Liver (tissue), 9 donors: ENCODE data around the gene LUC7L3. TPM values are rescaled to one million over a fixed set of nuclear protein-coding genes. Genes with fewer than 3 reads are reported as not detected.

Source experiments
- DNase-seq: peaks from one replicate; pipeline ENCODE4 v3.0.0-alpha.2; 2017; ENCODE audit warnings: low spot score
- H3K27ac ChIP-seq, 2 donors: one replicate each; pipeline ENCODE4 v1.7.0; 2013; ENCODE audit warnings: inconsistent platforms in 2 of 2, low read length in 2 of 2, control low read depth in 1 of 2, low read depth in 1 of 2, mild to moderate bottlenecking in 1 of 2
- H3K27me3 ChIP-seq, 4 donors: one replicate each; pipeline versions ENCODE4 v1.6.1 to v1.7.0; 2013; ENCODE audit warnings: low read length in 3 of 4, inconsistent platforms in 1 of 4, mild to moderate bottlenecking in 1 of 4, moderate library complexity in 1 of 4; ENCODE audit not compliant: control insufficient read depth in 4 of 4, insufficient read depth in 4 of 4
- H3K36me3 ChIP-seq, 4 donors: one replicate each; pipeline versions ENCODE4 v1.6.1 to v1.7.0; 2013; ENCODE audit warnings: low read length in 3 of 4, mild to moderate bottlenecking in 3 of 4, low read depth in 1 of 4, moderate library complexity in 1 of 4; ENCODE audit not compliant: control insufficient read depth in 4 of 4, insufficient read depth in 3 of 4
- H3K4me1 ChIP-seq, 4 donors: one replicate each; pipeline versions ENCODE4 v1.6.1 to v1.7.0; 2013; ENCODE audit warnings: low read length in 3 of 4, mild to moderate bottlenecking in 3 of 4, moderate library complexity in 1 of 4; ENCODE audit not compliant: control insufficient read depth in 4 of 4, insufficient read depth in 4 of 4
- H3K4me3 ChIP-seq, 3 donors: one replicate each; pipeline versions ENCODE4 v1.6.1 to v1.7.0; 2013; ENCODE audit warnings: low read length in 3 of 3, control low read depth in 1 of 3, low read depth in 1 of 3, mild to moderate bottlenecking in 1 of 3
- H3K9ac ChIP-seq, 2 donors: one replicate each; pipeline ENCODE4 v1.7.0; 2013; ENCODE audit warnings: low read length in 2 of 2, mild to moderate bottlenecking in 2 of 2, moderate library complexity in 2 of 2, control low read depth in 1 of 2, low read depth in 1 of 2
- H3K9me3 ChIP-seq, 4 donors: one replicate each; pipeline versions ENCODE4 v1.6.1 to v1.7.0; 2013; ENCODE audit warnings: low read length in 3 of 4; ENCODE audit not compliant: control insufficient read depth in 4 of 4
- CTCF ChIP-seq: fragments of 150-350 bp; IDR thresholded peaks from 2 replicates; pipeline ENCODE4 v1.5.1; 2017; ENCODE audit warnings: improper control_type of control experiment, low read depth, low read length; ENCODE audit not compliant: missing input control
- EGR1 ChIP-seq, 2 donors: IDR thresholded peaks; 2 replicates each; pipeline ENCODE4 v1.6.1; 2016 to 2018; ENCODE audit warnings: antibody characterized with exemption in 2 of 2, low read depth in 2 of 2
- FOXA1 ChIP-seq: IDR thresholded peaks from 2 replicates; pipeline ENCODE4 v1.6.1; 2016; ENCODE audit warnings: antibody characterized with exemption
- FOXA2 ChIP-seq: IDR thresholded peaks from 2 replicates; pipeline ENCODE4 v1.6.1; 2016; ENCODE audit warnings: antibody characterized with exemption
- GABPA ChIP-seq, 2 donors: IDR thresholded peaks in 1 of 2; conservative IDR thresholded peaks in 1 of 2; 2 replicates each; pipeline ENCODE4 v1.6.1; 2016; ENCODE audit warnings: antibody characterized with exemption in 2 of 2, mild to moderate bottlenecking in 1 of 2, moderate library complexity in 1 of 2
- HNF4A ChIP-seq, 2 donors: conservative IDR thresholded peaks; 2 replicates each; pipeline ENCODE4 v1.6.1; 2016; ENCODE audit warnings: antibody characterized with exemption in 2 of 2, mild to moderate bottlenecking in 2 of 2
- HNF4G ChIP-seq: IDR thresholded peaks from 2 replicates; pipeline ENCODE4 v1.6.1; 2016; ENCODE audit warnings: antibody characterized with exemption
- JUND ChIP-seq, 2 donors: IDR thresholded peaks; 2 replicates each; pipeline ENCODE4 v1.6.1; 2016; ENCODE audit warnings: antibody characterized with exemption in 2 of 2
- RAD21 ChIP-seq, 2 donors: IDR thresholded peaks; 2 replicates each; pipeline ENCODE4 v1.6.1; 2016; ENCODE audit warnings: antibody characterized with exemption in 2 of 2, mild to moderate bottlenecking in 2 of 2
- RXRA ChIP-seq, 2 donors: IDR thresholded peaks; 2 replicates each; pipeline ENCODE4 v1.6.1; 2017 to 2018; ENCODE audit warnings: antibody characterized with exemption in 2 of 2, mild to moderate bottlenecking in 1 of 2
- SP1 ChIP-seq: IDR thresholded peaks from 2 replicates; pipeline ENCODE4 v1.6.1; 2018; ENCODE audit warnings: antibody characterized with exemption, mild to moderate bottlenecking
- TAF1 ChIP-seq: conservative IDR thresholded peaks from 2 replicates; pipeline ENCODE4 v1.6.1; 2016; ENCODE audit warnings: antibody characterized with exemption, mild to moderate bottlenecking
- ZBTB33 ChIP-seq: IDR thresholded peaks from 2 replicates; pipeline ENCODE4 v1.6.1; 2016; ENCODE audit warnings: antibody characterized with exemption
- WGBS: extraction: QIAGEN DNeasy Blood & Tissue Kit; methylation state at CpG from one replicate; pipeline ENCODE4 v1.1.7; 2013; 5-methylcytosine and 5-hydroxymethylcytosine counted together
- polyA plus RNA-seq, 2 donors: library from polyadenylated mRNA; stranded (reverse) in 1 of 2; unstranded in 1 of 2; fragments of 200-250 nt in 1 of 2; fragments of >200 nt in 1 of 2; fragmentation: Nextera tagmentation in 1 of 2; extraction: Ambion mirVana in 1 of 2; gene quantifications; one replicate each; pipeline versions ENCODE4 v1.2.1 to v1.2.3, GENCODE V29; 2013 to 2015
- total RNA-seq, 2 donors: library from RNA; depleted of rRNA; stranded (reverse); fragments of >200 nt; gene quantifications; one replicate each; pipeline ENCODE4 v1.2.3, GENCODE V29; 2014
- TF ChIP-seq, protein P1 (sequence below): IDR thresholded peaks from 2 replicates; pipeline ENCODE4 v1.6.1; 2016; ENCODE audit warnings: antibody characterized with exemption, mild to moderate bottlenecking
- TF ChIP-seq, protein P2 (sequence below): IDR thresholded peaks from 2 replicates; pipeline ENCODE4 v1.6.1; 2016; ENCODE audit warnings: antibody characterized with exemption
- TF ChIP-seq, protein P3 (sequence below): IDR thresholded peaks from 2 replicates; pipeline ENCODE4 v1.6.1; 2016; ENCODE audit warnings: antibody characterized with exemption
- donor health status: healthy.
- donor health status: healthy.
- donor health status: healthy.
- donor health status: healthy.
- donor health status: healthy.

LUC7L3 gene
- total and polyA plus RNA-seq, 4 donors = 15.5 to 126 (median 26.2) TPM

GRCh38 chr17:50762177-50762576, 42.8 kb downstream of the LUC7L3 start:
- TF ChIP-seq TAF1 (no peak), HNF4A (conservative IDR thresholded peaks at IDR 0.05) (no peak), HNF4G (no peak), CTCF (no peak), SP1 (no peak), ZBTB33 (no peak), JUND (IDR thresholded peaks at IDR 0.05) (no peak), EGR1 (IDR thresholded peaks at IDR 0.05; ENCODE audit: low read depth in 2 of 2) (no peak), RAD21 (IDR thresholded peaks at IDR 0.05) (no peak), FOXA1 (no peak), GABPA (IDR thresholded peaks at IDR 0.05 in 1 of 2, conservative IDR thresholded peaks at IDR 0.05 in 1 of 2) (no peak)
- TF ChIP-seq, protein P1, sequence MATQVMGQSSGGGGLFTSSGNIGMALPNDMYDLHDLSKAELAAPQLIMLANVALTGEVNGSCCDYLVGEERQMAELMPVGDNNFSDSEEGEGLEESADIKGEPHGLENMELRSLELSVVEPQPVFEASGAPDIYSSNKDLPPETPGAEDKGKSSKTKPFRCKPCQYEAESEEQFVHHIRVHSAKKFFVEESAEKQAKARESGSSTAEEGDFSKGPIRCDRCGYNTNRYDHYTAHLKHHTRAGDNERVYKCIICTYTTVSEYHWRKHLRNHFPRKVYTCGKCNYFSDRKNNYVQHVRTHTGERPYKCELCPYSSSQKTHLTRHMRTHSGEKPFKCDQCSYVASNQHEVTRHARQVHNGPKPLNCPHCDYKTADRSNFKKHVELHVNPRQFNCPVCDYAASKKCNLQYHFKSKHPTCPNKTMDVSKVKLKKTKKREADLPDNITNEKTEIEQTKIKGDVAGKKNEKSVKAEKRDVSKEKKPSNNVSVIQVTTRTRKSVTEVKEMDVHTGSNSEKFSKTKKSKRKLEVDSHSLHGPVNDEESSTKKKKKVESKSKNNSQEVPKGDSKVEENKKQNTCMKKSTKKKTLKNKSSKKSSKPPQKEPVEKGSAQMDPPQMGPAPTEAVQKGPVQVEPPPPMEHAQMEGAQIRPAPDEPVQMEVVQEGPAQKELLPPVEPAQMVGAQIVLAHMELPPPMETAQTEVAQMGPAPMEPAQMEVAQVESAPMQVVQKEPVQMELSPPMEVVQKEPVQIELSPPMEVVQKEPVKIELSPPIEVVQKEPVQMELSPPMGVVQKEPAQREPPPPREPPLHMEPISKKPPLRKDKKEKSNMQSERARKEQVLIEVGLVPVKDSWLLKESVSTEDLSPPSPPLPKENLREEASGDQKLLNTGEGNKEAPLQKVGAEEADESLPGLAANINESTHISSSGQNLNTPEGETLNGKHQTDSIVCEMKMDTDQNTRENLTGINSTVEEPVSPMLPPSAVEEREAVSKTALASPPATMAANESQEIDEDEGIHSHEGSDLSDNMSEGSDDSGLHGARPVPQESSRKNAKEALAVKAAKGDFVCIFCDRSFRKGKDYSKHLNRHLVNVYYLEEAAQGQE = no peak
- TF ChIP-seq, protein P2, sequence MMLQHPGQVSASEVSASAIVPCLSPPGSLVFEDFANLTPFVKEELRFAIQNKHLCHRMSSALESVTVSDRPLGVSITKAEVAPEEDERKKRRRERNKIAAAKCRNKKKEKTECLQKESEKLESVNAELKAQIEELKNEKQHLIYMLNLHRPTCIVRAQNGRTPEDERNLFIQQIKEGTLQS = no peak
- Histone ChIP-seq H3K27ac (no peak overlapping the region), H3K4me1 (peaks cover 10 to 46% (median 39%) of the 10 kb centered on the region in 4 donors), H3K36me3 (no peaks in the 10 kb centered on the region), H3K9ac (no peak overlapping the region), H3K27me3 (no peaks in the 10 kb centered on the region), H3K4me3 (no peak overlapping the region), H3K9me3 (no peaks in the 10 kb centered on the region)
- no peak for DNase-seq
- 93% methylated on average over 2 of the region's 2 CpGs for WGBS

DNA sequence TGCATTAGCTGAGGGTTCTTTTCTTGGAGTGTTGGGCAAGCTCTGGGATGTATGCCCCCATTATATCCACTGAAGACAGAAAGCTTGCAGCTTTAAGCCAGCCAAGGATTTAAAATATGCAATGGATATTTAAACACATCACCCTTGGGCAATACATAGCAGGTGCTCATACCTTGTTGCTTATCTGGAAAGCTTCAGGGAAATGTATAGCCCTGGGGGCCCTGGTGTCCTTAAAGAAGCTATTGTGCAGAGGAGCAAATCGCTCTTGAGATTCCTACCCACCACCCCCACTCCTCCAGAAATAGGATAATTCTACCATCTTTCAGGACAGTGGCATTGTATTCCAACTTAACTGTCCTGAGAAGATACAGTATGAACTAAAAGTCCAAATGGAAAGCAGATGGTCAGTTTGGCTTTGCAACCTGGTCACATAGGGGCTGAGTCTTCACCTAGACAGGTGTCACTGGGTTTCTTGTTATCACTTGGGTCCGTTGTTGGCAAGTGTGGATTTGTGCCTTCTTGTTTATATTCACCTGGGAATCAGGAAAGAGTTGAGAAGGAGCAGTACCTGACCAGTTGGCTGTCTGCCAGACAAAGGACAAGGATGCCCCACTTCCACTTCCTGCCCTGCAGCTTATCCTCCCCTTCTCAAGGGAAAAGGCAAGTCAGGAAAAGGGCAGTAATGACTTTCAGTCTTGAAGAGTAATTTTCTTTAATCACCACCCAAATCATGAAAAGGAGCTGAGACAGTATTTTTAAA, 44.5 kb downstream of the LUC7L3 start:
- WGBS = 47% methylated on average over 2 of the region's 2 CpGs
- H3K4me1 ChIP-seq = peaks cover 10 to 54% (median 41%) of the 10 kb centered on the region in 4 donors
- no peak overlapping the region for H3K4me3 ChIP-seq
- DNase-seq = no peak
- no peaks in the 10 kb centered on the region for H3K27me3 ChIP-seq
- H3K27ac ChIP-seq = peak overlapping the region; percentile 85 to 87
- H3K9ac ChIP-seq = peak overlapping the region in 1 of 2 donors; percentile 32
- no peaks in the 10 kb centered on the region for H3K9me3 ChIP-seq
- no peaks in the 10 kb centered on the region for H3K36me3 ChIP-seq
- no peak for TF ChIP-seq TAF1
- TF ChIP-seq, protein P1 = no peak
- no peak for TF ChIP-seq CTCF
- TF ChIP-seq, protein P3, sequence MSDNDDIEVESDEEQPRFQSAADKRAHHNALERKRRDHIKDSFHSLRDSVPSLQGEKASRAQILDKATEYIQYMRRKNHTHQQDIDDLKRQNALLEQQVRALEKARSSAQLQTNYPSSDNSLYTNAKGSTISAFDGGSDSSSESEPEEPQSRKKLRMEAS = no peak
- TF ChIP-seq RXRA (IDR thresholded peaks at IDR 0.05) = no peak
- TF ChIP-seq JUND (IDR thresholded peaks at IDR 0.05) = no peak
- no peak for TF ChIP-seq GABPA (IDR thresholded peaks at IDR 0.05 in 1 of 2, conservative IDR thresholded peaks at IDR 0.05 in 1 of 2)
- no peak for TF ChIP-seq FOXA2
- TF ChIP-seq HNF4G = no peak
- TF ChIP-seq FOXA1 = no peak
- no peak for TF ChIP-seq SP1
